Fibroblast of gingiva (primary cell): ENCODE measurements around the gene BMP8B.
A peak's percentile ranks its signal among the peaks of the same experiment; 100 is the strongest.
"Not testable (repeated sequence)": the region's sequence is repeated elsewhere in the genome, so short reads cannot be mapped to it uniquely, and the experiment has no call there.

Experiments used
- DNase-seq: peaks from one replicate; pipeline ENCODE4 v3.0.0-alpha.2; 2011; ENCODE audit warnings: low read depth

BMP8B gene

DNA sequence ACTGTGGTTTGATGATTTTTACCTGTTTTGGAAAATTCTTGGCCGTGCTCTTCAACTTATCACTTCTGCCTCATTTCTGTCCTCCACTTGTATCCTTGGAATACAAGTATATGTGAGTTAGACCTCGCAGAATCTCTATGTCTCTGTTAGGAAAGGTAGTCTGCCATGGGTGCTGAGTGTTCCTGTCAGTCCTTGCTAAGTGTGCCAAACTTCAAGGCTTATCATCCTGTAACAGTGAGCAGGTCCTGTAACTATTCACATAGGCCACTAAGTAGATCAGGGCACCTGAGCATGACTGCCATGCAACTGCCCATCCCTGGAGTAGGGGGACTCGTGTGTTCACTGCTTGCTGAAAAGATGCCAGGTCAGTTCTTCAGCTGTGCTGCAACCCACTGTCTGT is 24.2 kb upstream of the BMP8B start:
- DNase-seq: no peak

DNA sequence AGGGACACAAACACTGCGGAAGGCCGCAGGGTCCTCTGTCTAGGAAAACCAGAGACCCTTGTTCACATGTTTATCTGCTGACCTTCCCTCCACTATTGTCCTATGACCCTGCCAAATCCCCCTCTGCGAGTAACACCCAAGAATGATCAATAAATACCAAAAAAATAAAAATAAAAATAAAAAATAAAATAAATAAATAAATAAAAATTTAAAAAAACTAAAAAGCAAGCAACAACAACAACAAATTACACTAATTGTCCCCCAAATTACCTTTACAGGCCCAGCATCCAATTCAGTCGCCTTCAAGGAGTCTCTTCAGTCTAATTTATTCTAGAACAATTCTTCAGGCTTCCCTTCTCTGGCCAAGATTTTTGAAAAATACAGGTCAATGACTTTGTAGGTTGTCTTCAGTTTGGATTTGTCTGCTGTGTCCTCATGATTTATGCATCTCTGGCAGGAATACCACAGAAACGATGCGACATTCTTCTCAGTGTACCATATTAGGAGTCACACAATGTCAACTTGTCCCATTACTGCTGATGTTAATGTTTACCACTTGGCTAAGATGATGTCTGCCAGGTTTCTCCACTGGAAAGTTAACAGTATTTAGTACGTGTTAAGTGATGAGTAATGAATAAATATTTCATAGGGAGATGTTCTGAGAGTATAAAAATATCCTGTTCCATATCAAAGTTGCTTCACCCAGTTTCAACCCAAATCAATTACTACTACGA is 20.3 kb upstream of the BMP8B start:
- no peak for DNase-seq

DNA sequence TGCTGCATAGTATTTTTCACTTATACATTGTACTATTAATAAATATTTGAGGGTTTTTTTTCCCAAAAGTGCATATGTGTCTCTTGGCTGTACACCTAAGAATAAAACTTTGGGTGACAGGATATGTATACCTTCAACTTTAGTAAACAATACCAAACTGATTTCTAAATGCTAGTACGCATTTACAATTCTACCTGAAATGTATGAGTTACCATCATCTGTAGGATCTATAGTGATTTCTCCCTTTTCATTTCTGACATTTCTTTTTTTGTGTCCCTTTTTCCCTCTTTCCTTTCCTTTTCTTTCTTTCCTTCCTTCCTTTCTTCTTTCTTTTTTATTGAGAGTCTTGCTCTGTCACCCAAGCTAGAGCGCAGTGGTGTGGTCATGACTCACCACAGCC is 16.7 kb upstream of the BMP8B start:
- no peak for DNase-seq

GRCh38 chr1:39802496-39803260 is 14.0 kb upstream of the BMP8B start:
- no peak for DNase-seq

DNA sequence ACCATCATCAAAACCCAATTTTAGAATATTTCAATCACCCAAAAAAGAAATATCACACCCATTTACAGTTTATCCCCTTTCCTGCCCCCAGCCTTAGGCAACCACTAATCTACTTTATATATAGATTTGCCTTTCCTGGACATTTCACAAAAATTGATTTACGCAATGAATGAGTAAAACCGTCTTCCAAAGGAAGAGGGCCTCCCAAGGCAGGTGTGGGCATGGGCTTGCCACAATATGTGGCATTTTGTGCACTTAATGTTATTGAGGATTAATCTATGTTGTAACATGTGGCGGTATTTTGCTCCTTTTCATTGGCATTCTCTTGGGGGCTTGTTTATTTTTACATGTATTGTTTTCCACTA is 11.8 kb upstream of the BMP8B start:
- no peak for DNase-seq

DNA sequence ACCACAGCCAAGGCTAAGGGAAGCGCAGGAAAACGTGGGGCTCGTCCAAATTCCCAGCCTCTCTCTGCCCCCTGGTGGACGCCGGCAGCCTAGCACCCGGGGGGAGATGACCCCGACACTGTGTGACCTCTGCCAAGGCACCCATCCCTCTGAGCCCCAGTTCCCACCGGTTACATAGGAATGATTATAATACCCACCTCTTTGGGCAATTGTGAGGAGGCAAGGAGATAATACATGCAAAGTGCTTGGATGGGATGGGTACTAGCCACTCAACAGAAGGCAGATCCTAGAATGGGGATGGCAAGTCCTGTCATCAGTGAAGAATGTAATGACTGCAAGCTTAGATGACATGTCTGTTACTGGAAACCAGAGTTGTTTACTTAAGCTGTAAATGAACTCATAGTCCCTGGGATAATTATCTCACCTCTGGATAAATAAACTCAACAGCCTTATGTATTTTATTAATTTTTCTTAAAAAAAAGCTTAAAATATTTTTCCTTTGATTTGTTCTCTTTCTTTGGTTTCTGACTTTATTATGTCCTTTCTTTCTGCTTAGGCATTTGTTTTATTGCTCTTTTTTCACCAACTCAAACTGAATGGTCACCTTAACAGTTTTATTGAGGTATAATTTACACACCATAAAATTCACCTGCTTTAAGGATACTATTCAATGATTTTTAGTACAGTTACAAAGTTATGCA is 11.3 kb upstream of the BMP8B start:
- DNase-seq: peak; percentile 70

DNA sequence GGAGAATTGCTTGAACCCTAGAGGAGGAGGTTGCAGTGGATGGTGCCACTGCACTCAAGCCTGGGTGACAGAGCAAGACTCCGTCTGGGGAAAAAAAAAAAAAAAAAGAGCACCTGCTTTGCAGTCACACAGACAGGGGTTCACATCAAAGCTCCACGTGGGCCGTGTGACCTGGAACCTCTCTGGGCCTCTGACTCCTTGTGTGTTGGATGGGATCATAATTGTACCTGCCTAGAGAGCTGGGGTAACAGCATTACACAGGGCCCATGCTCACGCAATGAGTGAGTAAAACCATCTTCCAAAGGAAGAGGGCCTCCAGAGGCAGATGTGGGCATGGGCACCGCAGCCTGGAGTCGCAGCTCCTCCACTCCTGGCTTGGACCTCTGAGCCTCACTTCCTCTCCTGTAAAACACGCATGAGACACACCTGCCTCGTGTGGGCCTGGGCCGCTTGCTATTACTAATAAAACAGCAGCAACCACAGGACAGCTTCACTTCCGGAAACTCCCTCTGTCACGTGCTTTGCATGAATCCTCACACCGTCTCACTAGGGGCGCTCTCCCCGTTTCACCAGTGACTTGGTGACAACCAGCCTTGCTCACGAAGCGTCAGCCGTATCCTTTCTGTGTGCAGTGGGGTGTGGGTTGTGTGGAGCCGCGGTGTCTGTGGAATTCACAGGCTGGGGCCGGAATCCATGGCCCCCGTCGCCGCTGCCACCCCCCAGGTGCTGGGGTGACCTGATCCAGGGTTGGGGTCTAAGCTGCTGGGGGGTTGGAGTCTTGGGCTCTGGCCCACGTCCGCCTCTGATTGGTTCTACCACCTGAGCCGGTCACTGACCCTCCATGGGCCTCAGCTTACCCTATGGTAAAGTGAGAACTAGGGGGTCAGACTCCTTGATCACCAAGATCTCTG is 10.4 kb upstream of the BMP8B start:
- DNase-seq: not testable (repeated sequence)

GRCh38 chr1:39795651-39796050 is 7.0 kb upstream of the BMP8B start:
- no peak for DNase-seq

DNA sequence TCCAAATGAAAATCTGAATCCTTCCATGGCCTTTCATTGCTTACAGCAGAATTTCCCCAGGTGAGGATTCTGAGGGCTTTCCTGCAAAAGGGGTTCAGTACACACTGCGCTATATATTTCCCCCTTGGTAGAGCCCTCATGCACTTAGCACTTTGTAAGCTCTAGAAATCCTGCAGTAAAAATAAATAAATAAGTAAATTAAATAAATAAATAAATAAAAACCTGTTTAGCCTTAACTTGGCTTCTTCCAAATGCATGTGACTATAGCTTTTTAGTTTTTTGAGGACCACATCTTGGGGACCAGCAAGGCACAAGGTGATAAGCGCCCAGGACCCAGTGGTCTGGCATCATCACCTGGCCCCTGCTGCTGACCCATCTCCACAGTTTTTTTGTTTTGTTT is 3.2 kb upstream of the BMP8B start:
- DNase-seq: no peak

- DNase-seq: no peak
Measured at GRCh38 chr1:39789571-39790110, 976 bp upstream of the BMP8B start.

- no peak for DNase-seq
Measured at GRCh38 chr1:39788426-39788757, 273 bp downstream of the BMP8B start.

GRCh38 chr1:39787964-39788363 is 701 bp downstream of the BMP8B start:
- not testable (repeated sequence) for DNase-seq

DNA sequence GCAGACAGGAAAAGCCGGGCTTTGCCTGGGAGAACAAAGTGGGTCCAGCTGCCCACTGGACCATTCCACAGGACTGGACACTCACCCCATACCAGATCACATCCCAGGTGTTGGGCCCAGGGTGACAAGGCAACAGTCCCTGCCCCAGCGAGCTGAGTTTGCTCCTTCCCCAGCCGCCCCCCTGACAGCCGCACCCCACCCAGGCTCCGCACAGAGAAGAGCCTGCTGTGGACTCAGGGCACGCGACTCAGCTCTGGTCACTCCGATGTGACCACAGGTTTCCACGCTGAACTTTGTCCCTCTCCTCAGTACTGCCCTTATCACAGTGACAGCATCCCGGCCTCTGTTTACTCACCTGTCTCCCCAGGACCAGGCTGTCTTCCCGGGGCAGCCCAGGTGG is 1.2 kb downstream of the BMP8B start:
- no peak for DNase-seq

GRCh38 chr1:39787108-39787375 is 1.6 kb downstream of the BMP8B start:
- DNase-seq: not testable (repeated sequence)

GRCh38 chr1:39786303-39787107 is 2.2 kb downstream of the BMP8B start:
- not testable (repeated sequence) for DNase-seq

GRCh38 chr1:39782685-39783084 is 6.0 kb downstream of the BMP8B start:
- DNase-seq: not testable (repeated sequence)

DNA sequence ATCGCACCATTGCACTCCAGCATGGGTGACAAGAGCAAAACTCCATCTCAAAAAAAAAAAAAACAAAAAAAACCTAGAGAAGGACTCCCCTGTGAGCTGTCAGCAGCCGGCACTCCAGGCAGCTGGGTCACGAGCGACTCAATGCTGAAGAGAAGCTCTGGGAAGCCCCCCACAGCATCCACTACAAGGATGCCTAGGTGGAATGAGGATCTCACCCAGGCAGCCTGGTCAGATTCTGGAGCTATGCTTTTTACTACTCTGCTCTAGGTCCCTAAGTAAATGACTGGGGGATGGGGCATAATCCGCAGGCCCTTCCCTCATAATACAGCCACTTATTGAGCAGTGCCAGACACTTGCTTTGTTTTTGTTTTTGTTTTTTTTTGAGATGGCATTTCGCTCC is 6.6 kb downstream of the BMP8B start:
- no peak for DNase-seq

- DNase-seq: no peak
Measured at GRCh38 chr1:39781349-39781715, 7.3 kb downstream of the BMP8B start.

GRCh38 chr1:39779821-39780220 is 8.8 kb downstream of the BMP8B start:
- DNase-seq: no peak

GRCh38 chr1:39779137-39779536 is 9.5 kb downstream of the BMP8B start:
- no peak for DNase-seq

DNA sequence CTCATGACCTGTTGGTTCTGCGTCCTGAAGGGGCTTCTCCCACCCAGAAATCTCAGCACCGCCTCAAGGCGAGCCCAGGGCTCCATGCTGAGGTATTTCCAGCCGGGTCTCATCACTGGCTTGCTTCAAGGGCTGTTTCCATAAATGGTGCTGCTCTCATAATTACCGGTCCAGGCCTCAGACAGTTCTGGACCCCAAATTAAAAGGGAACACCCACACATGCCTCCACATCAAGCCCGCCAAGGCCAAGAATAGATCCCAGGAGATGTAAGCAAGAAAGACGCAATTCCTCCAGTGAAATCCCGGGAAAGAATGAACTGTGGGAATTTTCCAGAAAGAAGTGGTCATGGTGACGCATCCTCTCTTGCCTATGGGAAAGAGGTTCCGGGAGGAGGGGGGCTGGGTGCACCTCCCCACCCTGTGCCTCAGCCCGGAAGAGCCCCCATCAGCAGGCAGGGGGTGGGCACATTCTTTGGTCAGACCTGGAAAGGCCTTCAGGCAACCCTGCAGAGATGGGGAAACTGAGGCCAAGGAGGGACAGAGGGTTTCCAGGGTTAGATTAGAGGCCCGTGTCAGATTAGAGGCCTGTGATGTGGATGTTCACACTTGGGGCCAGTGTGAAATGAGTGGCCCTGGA is 10.1 kb downstream of the BMP8B start:
- not testable (repeated sequence) for DNase-seq
